Epithelial cell of prostate (primary cell): ENCODE data around the gene SENP8.

Experiments used
- DNase-seq: peaks from one replicate; pipeline ENCODE4 v3.0.0-alpha.2; 2011; ENCODE audit warnings: low read depth, low spot score
- H3K27ac ChIP-seq: fragments of 450-650 bp; 2 replicates; pipeline ENCODE4 v1.5.1; 2017; ENCODE audit warnings: mild to moderate bottlenecking

SENP8 gene

DNA sequence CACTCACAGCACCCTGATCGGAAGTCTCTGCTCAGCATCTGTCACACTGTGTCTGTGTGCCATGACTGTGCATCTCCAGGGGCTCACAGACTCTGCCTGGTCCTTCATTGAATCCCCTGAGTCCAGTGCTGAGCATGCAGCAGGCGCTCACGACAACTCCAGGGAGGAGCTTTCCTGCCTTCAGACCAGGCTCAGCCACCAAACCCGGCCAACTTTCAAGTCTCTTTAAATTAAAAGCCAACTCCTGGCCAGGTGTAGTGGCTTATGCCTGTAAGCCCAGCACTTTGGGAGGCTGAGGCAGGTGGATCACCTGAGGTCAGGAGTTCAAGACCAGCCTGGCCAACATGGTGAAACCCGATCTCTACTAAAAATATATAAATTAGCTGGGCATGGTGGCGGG lies 55.2 kb downstream of the SENP8 start:
- DNase-seq: no peak
- no peak overlapping the region for H3K27ac ChIP-seq

DNA sequence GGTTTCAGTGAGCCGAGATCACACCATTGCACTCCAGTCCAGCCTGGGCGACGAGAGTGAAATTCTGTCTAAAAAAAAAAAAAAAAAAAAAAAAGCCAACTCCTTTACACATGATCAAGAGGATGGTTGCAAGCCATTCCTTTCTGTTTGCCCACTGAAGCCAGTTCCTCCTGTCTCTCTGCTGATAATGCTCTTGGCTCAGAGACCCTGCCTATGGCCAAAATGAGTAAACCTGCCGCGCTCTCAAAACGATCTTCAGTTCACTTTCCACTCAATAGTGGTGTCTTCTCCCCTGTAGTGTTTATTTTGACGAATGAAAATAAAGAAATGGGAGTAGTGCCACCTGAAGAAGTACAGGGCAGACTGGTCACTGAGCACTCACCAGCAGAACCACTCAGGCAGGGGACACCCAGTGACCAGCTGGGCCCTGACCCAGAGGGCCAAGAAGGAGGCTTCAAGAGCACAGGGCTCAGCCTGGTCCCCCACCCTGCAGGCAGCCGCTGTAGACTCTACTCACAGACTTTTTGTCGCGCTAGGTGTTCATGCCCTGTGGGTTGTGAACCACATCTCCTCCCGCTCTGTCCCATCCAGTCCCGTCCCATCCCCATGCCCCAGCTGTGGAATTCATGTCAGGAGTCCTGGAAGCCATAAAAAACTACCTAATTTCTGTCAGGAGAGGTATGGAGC lies 55.8 kb downstream of the SENP8 start:
- DNase-seq: no peak
- no peak overlapping the region for H3K27ac ChIP-seq

DNA sequence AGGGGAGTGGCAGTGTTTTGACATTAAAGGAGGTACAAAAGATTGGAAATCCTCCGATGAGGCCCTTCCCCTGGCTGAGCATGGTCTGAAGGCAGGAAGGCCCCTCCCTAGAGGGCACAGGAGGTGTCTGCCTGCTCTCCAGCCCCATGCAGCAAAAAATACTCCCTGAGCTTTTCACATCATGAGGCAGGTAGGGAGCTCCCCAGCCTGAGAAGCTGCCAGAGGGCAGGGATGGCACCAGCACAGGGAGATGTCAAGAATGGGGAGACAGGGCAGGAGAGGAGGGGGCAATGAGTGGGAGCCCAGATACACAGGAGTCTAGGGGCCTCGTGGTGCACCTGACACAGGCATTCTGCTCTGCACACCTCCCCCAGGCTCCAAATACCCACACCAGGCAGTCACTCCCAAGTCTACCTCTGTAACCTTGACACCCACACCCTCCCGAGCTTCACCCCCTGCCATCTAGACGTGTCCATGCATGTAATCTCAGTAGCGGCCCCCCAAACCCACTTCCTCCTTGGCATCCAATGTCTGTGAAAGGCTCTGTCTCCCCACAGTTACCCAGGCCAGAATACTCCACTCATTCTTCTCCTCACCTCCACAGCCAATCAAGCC lies 56.5 kb downstream of the SENP8 start:
- no peak overlapping the region for H3K27ac ChIP-seq
- DNase-seq: no peak

DNA sequence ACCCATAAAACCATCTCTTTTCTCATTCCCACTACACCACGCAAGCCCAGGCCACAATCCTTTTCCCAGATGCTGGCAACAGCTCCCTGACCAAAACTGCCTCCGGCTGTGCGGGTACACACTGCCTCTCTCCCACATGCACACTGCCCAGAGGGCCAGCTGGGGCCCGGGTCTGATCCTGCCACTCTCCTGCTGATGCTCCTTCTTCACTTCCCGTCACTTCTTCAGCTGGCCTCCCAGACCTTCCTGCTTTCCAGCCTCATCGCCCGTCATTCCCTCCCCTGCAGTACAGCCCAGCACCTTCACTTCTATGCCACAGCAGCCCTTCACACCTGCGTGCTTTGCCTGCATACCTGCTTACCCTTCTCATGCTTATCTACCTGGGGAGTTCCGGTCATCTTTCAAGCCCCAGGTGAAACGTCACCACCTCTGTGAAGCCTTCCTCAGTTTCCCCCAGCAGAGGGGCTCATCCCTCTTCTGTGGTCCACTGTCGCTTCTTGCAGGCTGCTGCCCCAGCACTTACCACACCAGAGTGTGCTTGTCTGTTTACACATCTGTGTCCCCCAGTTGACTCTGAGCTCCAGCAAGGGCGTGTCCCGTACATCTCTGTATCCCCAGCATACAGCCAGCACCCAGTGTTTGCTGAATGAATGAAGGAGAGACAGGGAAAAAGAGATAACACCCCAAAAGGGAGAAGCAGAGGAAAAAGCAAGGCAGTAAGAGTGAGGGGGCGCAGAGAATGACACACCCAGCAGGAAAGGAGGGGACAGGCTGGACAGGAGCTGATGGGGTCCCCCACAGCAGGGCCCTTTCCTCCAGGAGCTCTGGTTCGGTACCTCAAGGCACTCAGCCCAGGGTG lies 57.2 kb downstream of the SENP8 start:
- no peak overlapping the region for H3K27ac ChIP-seq
- no peak for DNase-seq

DNA sequence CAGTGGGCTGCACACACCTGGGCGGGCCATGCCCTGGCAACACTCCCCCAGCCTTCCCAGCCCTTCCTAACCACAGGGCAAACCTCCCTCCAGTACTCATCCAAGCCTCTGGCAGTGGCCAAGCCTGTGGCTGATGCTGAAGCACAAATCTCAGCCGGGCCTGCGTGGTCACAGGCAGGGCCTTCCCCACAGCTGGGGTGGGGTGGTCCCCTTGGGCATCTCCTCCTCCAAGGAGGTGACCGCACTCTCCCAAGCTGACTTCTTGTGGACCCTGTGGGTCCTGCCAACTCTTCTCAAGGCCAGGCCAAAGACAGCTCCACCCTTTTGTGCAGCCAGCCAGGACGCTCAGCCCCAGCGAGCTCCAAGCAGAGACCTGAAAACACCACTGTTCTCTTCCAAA lies 58.0 kb downstream of the SENP8 start:
- no peak for DNase-seq
- no peak overlapping the region for H3K27ac ChIP-seq

DNA sequence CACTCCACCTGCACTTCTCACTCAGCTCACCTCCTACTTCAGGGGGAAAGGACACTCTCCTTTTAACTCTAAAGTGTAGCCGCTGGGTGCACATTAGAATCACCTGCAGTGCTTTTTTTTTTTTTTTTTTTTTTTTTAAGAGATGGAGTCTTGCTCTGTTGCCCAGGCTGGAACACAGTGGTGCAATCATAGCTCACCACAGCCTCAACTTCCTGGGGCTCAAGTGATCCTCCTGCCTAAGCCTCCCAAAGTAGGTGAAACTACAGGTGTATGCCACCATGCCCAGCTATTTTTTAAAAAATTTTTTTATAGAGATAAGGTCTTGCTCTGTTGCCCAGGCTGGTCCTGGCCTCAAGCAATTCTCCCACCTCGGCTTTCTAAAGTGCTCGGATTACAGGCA lies 58.5 kb downstream of the SENP8 start:
- DNase-seq: no peak
- no peak overlapping the region for H3K27ac ChIP-seq

DNA sequence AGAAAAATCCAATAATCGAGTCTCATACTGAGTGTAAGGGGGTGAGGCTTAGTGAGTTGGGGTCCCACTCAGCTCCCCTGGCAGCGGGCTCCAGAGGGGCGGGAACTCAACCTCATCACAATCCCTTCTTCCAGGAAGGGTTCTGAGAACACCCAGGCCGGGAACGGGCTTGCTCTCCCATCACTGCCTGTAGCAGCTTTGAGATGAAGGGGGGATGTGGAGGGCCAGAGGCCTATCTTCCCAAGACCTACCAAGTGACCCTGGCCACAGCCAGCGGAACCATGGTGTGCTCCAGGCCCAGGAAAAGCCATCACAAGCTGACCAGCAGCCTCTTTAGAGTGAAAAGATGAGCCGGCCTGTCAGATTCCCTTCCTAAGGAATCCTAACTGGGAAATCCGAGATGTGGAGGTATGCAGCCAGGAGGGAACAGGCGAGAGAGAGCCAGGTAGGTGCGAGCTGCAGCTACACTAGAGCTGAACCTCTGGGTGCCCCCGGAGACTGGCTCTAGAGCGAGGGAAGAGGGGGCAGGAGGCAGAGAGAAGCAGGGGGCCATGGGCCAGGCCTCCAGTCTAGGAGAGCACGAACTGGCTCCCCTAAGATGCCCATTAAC lies 60.9 kb downstream of the SENP8 start:
- DNase-seq: no peak
- no peak overlapping the region for H3K27ac ChIP-seq

DNA sequence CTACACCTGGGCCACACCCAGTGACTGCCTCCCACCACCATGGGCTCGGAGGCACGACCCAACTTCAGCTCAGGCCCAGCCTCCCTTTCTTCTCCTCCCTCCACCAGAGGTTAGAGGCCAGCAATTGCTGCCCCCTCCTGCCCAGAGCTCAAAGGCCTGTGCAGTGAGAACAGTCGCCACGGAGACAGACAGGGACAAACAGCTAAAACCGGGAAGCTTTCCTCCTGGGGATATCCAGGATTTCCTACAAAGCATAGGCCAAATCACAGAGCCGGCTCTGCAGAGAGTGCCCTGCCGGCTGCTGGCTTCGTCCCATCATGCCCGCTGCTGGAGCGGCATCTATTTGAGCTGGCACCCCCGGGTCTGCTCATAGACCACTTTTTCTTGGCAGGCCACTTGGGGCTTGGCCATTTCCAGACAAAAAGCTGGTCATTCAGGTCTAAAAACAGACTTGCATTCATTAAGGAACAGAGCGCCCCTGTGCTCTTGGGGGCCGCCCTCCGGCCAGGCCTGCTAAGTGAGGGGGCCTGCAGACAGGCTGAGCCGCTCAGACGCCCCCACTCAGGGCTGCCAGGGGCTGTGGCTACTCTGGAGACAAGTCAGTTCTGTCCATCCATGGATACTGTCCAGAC lies 61.9 kb downstream of the SENP8 start:
- H3K27ac ChIP-seq: no peak overlapping the region
- DNase-seq: no peak

DNA sequence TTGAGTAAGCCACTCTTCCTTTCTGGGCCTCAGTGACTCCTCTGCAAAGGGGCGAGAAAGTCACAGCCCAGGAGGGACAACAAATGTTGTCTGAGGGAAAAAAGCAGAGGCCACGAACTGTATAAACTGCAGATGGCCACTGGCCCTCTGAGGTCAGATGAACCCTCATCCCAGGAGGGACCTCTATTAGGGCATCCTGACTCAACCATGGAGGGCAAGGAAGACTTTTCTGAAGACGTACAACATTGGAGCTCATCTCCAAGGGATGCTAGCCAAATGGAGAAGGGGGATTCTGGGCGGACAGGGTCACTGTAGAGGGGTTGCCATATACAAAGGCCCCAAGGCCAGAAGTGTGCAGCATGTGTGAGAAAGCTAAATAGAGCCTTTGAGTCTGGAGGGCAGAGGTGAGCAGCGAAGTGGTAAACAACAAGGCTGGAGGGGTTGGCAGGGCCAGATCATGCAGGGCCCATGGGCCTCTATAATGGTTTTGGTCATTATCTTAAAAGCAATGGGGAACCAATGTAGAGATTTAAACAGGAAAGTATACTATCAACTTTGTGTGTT lies 62.6 kb downstream of the SENP8 start:
- DNase-seq: no peak
- no peak overlapping the region for H3K27ac ChIP-seq

DNA sequence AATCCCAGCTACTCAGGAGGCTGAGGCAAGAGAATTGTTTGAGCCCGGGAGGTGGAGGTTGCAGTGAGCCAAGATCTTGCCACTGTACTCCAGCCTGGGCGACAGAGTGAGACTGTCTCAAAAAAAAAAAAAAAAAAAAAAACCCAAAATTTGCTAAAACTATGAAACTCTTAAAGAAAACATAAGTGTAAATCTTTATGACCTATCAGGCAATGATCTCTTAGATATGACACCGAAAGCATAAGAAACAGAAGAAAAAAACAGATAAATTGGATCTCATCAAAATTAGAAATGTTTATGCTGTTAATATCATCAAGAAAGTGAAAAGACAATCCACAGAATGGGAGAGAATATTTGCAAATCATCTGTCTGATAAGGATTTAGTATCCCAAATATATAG lies 64.0 kb downstream of the SENP8 start:
- no peak for DNase-seq
- no peak overlapping the region for H3K27ac ChIP-seq

DNA sequence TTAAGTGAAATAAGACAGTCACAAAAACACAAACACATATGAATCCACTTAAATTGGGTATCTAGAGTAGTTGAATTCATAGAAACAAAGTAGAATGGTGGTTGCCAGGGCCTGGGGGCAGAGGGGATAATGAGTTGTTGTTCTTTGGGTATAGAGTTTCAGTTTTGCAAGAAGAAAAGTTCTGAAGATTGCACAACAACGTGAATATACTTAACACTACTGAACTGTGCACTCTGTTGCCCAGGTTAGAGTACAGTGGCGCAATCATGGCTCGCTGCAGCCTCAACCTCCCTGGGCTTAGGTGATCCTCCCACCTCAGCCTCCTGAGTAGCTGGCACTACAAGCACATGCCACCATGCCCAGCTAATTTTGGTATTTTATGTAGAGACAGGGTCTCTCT lies 64.5 kb downstream of the SENP8 start:
- no peak for DNase-seq

DNA sequence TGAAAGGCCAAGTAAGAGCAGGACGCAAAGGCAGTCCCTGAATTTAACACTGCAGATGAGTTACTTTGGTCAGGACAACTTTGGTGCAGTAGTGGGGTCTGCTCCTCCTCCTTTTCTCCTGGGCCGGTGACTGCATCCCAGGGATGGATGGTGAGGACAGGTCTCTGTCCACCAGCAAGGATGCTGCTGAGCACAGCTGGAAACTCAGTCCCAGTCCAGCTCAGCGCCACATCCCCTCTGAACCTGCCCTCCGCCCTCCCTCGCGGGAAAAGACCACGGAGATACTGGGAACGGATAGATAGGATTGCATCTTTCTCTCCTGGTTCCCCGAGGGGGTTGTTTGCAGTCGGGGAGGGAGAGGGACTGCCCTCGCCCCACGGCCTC lies 65.6 kb downstream of the SENP8 start:
- no peak for DNase-seq
- H3K27ac ChIP-seq: no peak overlapping the region

More for the DNA sequence above, 64.5 kb downstream of the SENP8 start:
- no peak overlapping the region for H3K27ac ChIP-seq

DNA sequence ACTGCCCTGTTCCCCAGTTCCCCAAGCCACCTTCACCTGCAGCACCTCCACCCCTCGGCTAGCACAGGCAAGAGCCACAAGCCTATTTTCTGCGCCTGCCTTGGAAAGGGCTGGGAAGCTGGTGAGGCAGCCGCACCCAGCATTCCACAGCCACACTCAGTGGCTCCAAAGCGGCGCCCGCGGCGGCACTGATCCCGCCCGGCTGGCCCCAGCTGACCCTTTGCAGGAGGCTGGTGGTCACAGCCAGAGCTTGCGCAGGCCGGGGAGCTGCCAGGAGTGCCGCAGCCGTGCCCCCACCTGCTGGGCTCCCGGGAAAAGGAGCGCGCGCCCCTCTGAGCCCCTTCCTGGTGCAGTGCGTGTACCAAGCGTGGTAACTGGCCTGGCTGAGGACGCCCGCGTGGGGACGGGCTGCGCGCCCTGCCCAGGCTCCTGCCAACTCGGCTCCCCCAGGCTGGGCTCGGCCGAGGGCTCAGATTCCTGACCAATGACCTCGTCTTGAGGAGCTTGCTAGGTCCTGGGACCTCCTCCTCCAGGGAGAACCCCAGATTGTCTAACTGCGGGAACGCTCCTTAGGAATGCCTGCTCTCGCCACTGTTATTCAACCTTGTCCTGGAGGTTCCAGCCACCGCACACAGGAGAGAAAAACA lies 66.1 kb downstream of the SENP8 start:
- no peak overlapping the region for H3K27ac ChIP-seq
- DNase-seq: no peak

DNA sequence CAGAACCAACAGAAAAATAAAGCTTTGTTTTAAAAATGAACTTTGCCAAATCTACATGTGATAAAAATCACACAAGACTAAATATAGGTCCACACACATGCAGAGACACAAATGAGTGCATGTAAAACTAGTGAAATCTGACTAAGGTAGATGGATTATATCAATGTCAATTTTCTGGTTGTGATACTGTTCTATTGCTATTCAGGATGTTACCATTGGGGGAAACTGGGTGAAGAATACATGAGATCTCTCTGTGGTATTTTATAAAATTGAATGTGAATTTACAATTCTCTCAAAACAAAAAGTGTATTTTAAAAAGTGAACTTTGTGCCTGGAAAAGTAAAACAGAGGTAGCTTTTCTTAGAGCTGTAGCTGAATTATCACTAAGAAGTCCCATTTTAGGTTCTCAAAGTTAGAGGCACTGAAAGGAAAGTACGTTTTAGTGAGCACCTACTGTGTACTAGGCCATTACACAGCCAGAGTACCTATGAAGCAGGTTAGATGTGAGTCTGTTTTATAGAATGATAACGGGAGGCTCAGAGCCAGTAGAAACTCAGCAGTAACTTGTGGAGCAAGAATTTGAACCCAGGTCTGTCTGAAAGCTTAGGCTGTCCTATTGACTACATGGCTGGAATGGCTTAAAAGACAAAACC lies 71.2 kb downstream of the SENP8 start:
- H3K27ac ChIP-seq: no peak overlapping the region
- no peak for DNase-seq

DNA sequence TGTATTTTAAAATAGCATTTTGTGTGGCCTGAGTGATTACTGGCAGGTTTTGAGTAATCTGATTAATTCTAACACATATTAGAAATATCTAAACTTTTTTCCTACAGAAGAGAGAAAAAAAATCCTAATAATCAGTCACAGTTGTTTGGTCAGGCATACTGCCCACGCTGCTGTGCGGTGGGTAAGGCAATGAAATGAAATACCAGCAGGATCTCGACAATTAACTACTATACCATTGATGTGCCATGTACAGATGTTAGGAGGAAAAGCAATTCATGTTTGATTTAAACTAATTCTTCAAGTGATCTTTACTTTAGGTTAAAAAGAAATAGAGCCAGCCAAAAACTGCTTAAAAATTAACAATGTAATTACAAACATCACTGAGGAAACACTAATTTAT lies 74.2 kb downstream of the SENP8 start:
- DNase-seq: no peak
- H3K27ac ChIP-seq: peak overlapping the region; percentile 6
